Chondrocyte (in vitro differentiated cells): Measurements from ENCODE around the gene CASP10. TPM values are rescaled to one million over a fixed set of nuclear protein-coding genes. Genes with fewer than 3 reads are reported as not detected.

Experiments
- DNase-seq: peaks from one replicate; pipeline ENCODE4 v3.0.0; 2021; ENCODE audit warnings: mixed read lengths, low spot score
- H3K27ac Mint-ChIP-seq: one replicate; pipeline ENCODE4 v1.8.0; 2021; ENCODE audit warnings: mild to moderate bottlenecking, moderate library complexity, mixed read lengths; ENCODE audit not compliant: unreplicated experiment
- H3K27me3 Mint-ChIP-seq: 2 replicates; pipeline ENCODE4 v1.8.0; 2021; ENCODE audit warnings: low read depth, mixed read lengths
- H3K36me3 Mint-ChIP-seq: 2 replicates; pipeline ENCODE4 v1.8.0; 2021; ENCODE audit warnings: low read depth, mixed read lengths
- H3K4me1 Mint-ChIP-seq: 2 replicates; pipeline ENCODE4 v1.8.0; 2021; ENCODE audit warnings: low read depth, mild to moderate bottlenecking, mixed read lengths
- H3K4me3 Mint-ChIP-seq: one replicate; pipeline ENCODE4 v1.8.0; 2021; ENCODE audit warnings: mild to moderate bottlenecking, moderate library complexity, mixed read lengths; ENCODE audit not compliant: unreplicated experiment
- H3K9me3 Mint-ChIP-seq: 2 replicates; pipeline ENCODE4 v1.8.0; 2021; ENCODE audit warnings: low read depth, mixed read lengths
- total RNA-seq: library from RNA; stranded (reverse); gene quantifications from 3 replicates; pipeline ENCODE4 v1.2.1, GENCODE V29; 2021
- TF ChIP-seq, protein P1 (sequence below): fragments of 200-600 bp; sonication (generic); IDR thresholded peaks from 2 replicates; pipeline ENCODE4 v1.5.0; 2021; ENCODE audit warnings: antibody characterized with exemption, mild to moderate bottlenecking, moderate library complexity

Gene CASP10
- total RNA-seq, 1 donor from 2014 or later, result 0.05 TPM

- Mint-ChIP-seq H3K9me3 (no peaks in the 10 kb centered on the region), H3K36me3 (no peaks in the 10 kb centered on the region), H3K27ac (no peak overlapping the region), H3K4me3 (no peak overlapping the region), H3K27me3 (no peaks in the 10 kb centered on the region), H3K4me1 (peaks cover 8% of the 10 kb centered on the region)
- no peak for DNase-seq
- TF ChIP-seq, protein P1, sequence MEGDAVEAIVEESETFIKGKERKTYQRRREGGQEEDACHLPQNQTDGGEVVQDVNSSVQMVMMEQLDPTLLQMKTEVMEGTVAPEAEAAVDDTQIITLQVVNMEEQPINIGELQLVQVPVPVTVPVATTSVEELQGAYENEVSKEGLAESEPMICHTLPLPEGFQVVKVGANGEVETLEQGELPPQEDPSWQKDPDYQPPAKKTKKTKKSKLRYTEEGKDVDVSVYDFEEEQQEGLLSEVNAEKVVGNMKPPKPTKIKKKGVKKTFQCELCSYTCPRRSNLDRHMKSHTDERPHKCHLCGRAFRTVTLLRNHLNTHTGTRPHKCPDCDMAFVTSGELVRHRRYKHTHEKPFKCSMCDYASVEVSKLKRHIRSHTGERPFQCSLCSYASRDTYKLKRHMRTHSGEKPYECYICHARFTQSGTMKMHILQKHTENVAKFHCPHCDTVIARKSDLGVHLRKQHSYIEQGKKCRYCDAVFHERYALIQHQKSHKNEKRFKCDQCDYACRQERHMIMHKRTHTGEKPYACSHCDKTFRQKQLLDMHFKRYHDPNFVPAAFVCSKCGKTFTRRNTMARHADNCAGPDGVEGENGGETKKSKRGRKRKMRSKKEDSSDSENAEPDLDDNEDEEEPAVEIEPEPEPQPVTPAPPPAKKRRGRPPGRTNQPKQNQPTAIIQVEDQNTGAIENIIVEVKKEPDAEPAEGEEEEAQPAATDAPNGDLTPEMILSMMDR, result no peak
Measured at GRCh38 chr2:201266629-201267028, 83.7 kb downstream of the CASP10 start.

DNA sequence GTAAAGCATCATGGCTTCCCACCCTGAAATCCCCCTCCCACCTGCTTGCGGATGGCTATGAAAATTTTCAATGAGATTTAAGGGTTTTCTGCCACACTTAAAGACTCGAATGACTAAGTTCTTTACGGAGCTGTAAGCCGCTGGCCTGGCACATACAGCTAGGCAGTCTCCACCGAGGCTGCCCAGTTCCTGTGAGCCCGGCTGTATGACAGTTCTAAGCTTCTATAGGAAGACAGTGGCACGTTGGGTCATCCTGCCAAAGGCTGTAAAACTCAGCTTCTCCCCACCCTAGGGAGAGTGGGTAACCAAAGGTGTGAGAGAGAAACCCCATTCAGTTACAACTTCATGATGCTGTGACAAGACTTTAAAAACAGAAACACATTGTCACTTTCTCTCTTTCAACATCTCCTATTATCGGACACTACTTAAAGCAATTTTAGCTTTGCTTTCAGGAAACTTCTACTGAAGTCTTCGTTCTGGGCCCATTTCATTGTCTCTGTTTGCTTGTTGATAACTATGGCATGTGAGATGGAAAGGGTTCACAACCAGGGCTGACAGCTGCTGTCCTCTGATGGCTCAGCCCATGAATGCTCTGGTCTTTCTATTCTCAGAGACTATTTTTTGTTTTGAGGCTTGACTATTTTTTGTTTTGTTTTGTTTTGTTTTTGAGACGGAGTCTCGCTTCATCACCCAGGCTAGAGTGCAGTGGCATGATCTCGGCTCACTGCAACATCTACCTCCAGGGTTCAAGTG, 84.5 kb downstream of the CASP10 start:
- TF ChIP-seq, protein P1, result no peak
- no peaks in the 10 kb centered on the region for H3K9me3 Mint-ChIP-seq
- H3K27me3 Mint-ChIP-seq, result no peaks in the 10 kb centered on the region
- H3K36me3 Mint-ChIP-seq, result no peaks in the 10 kb centered on the region
- no peak overlapping the region for H3K27ac Mint-ChIP-seq
- H3K4me1 Mint-ChIP-seq, result peaks cover 4% of the 10 kb centered on the region
- DNase-seq, result no peak
- no peak overlapping the region for H3K4me3 Mint-ChIP-seq

DNA sequence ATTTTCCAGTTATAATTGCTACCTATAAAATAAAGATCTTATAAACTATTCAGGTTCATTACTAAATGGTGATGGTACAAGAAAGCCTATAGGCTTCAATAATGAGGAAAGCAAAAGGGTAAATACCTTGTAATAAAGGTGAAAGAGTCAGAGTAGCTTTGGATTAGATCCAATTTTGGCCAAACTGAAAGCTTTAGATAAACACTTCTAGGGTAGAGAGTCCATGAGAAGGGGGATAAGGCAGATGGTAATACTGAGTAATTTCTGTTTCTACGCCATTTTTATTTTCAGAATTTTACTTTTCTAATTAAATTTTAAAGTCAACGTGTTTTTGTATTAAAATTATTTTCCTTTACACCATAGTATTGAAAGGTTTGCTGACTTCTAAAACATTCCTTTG, 86.8 kb downstream of the CASP10 start:
- Mint-ChIP-seq H3K36me3 (peaks cover 1% of the 10 kb centered on the region), H3K4me3 (no peak overlapping the region), H3K4me1 (no peaks in the 10 kb centered on the region), H3K27me3 (no peaks in the 10 kb centered on the region), H3K27ac (no peak overlapping the region), H3K9me3 (no peaks in the 10 kb centered on the region)
- no peak for DNase-seq
- TF ChIP-seq, protein P1, result no peak

- peaks cover 1% of the 10 kb centered on the region for H3K36me3 Mint-ChIP-seq
- no peaks in the 10 kb centered on the region for H3K4me1 Mint-ChIP-seq
- H3K27me3 Mint-ChIP-seq, result no peaks in the 10 kb centered on the region
- no peaks in the 10 kb centered on the region for H3K9me3 Mint-ChIP-seq
- no peak overlapping the region for H3K4me3 Mint-ChIP-seq
- TF ChIP-seq, protein P1, result peak; percentile 9
- H3K27ac Mint-ChIP-seq, result no peak overlapping the region
- DNase-seq, result no peak
Measured at GRCh38 chr2:201270293-201271001, 87.5 kb downstream of the CASP10 start.

DNA sequence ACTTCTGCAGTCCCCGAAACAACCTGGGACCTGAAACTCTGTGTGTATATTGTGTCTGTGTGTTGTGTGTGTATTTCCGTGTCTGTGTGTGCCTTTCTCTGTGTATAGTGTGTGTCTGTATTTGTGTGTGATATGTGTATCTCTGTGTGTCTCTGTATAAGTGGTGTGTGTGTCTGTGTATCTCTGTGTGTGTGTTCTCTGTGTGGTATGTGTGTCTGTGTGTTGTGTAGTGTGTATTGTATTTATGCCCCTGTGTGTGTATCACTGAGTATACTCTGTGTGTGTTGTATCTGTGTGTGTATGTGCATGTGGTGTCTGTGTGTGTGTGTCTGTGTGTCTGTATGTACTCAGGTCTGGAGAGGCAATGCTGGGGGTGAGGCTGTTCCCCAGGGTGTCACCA, 89.0 kb downstream of the CASP10 start:
- H3K36me3 Mint-ChIP-seq, result peaks cover 1% of the 10 kb centered on the region
- no peak for DNase-seq
- TF ChIP-seq, protein P1, result no peak
- no peak overlapping the region for H3K27ac Mint-ChIP-seq
- H3K27me3 Mint-ChIP-seq, result no peaks in the 10 kb centered on the region
- no peaks in the 10 kb centered on the region for H3K9me3 Mint-ChIP-seq
- no peak overlapping the region for H3K4me3 Mint-ChIP-seq
- no peaks in the 10 kb centered on the region for H3K4me1 Mint-ChIP-seq
